T-helper 9 cell (primary cell): ENCODE data around the gene SH3BP2.

Source experiments
- DNase-seq: peaks from one replicate; pipeline ENCODE4 v3.0.0-alpha.2; 2020

Gene SH3BP2

GRCh38 chr4:2805712-2806389 lies 13.0 kb downstream of the SH3BP2 start:
- no peak for DNase-seq

GRCh38 chr4:2806390-2807355 lies 13.8 kb downstream of the SH3BP2 start:
- DNase-seq: no peak

GRCh38 chr4:2807571-2807970 lies 14.7 kb downstream of the SH3BP2 start:
- DNase-seq: no peak

GRCh38 chr4:2808001-2808400 lies 15.1 kb downstream of the SH3BP2 start:
- DNase-seq: no peak

GRCh38 chr4:2809610-2810180 lies 16.8 kb downstream of the SH3BP2 start:
- no peak for DNase-seq

DNA sequence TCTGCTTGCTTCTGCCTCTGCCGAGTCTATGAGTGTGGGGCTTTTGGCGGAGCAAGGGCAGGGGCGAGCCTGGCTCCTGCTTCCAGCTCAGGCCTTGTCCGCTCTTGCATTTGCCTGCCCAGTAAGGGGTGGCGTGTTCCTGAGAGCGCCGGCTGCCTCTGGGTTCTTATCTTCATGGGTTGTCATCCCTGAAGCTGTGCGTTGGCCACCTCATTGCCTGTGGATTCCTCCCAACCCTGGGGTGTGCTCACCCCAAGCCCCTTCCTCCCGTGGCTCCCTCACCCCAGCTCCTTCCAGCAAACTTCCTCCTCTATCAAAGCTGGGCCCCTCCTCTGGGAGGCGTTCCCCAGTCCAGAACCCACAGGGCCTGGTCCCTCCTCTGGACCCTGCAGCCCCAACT lies 17.5 kb downstream of the SH3BP2 start:
- no peak for DNase-seq

- peak; percentile 49 for DNase-seq
These were observed 19.1 kb downstream of the SH3BP2 start for GRCh38 chr4:2811830-2812611.

- no peak for DNase-seq
These were observed 19.9 kb downstream of the SH3BP2 start for GRCh38 chr4:2812612-2813354.

DNA sequence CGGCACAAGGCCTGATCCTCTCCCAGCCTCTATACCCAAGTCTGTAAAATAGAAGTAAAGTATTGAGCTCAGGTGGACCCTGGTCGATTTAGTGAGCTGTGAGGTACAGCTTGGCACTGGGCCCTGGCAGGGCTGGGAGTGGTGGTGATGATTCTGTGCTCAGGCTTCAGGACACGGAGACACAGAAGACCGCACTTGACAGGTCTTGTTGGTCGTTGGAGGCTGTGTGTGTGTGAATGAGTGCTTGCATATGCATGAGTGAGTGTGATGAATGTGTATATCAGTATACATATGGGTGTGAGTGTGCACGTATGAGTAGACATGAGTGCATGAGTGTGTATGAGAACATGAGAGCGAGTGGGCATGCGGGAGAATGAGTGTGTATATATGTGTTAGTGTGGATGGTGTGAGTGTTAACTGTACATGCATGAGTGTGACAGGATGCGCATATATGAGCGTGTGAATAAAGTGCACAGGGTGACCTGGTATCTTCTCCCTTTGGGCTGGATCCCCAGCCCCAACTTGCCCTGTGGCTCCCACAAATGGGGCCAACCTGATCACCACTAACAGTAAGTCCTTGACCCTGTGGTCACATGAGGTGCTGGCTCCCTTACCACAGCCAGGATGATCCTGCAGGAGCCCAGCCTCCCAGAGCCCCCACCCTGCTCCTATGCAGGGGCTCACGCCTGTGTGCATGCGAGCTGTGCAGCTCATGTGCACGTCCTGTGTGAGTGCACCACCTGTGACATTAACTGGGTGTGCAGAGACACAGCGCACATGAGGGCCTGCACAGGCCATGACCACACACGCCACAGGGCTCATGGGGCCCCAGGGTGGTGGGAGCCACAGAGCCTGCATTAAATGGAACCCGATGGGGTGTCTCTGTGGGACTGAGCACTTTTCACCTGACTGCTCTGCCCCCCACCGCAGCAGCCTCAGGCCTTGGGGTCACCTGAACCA lies 20.8 kb downstream of the SH3BP2 start:
- no peak for DNase-seq

GRCh38 chr4:2814627-2815270 lies 21.9 kb downstream of the SH3BP2 start:
- no peak for DNase-seq

DNA sequence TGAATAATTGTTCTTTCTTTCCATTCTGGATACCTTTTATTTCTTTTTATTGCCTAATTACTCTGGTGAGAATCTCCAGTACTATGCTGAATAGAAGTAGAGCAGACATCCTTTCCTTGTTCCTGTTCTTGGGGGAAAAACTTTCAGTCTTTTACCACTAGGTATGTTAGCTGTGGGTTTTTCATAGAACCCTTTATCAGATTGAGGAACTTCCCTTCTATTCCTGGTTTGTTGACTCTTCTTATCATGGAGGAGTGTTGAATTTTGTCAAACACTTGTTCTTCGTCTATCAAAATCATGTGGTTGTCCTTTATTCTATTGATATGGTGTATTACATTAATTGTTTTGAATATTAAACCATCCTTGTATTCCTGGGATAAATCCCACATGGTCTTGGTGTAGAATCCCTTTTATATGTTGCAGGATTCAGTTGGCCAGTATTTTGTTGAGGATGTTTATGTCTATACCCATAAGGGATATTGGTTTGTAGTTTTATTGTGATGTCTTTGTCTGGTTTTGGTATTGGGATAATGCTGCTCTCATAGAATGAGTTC lies 23.6 kb downstream of the SH3BP2 start:
- DNase-seq: no peak

- DNase-seq: no peak
These were observed 24.3 kb downstream of the SH3BP2 start for GRCh38 chr4:2817137-2817536.

DNA sequence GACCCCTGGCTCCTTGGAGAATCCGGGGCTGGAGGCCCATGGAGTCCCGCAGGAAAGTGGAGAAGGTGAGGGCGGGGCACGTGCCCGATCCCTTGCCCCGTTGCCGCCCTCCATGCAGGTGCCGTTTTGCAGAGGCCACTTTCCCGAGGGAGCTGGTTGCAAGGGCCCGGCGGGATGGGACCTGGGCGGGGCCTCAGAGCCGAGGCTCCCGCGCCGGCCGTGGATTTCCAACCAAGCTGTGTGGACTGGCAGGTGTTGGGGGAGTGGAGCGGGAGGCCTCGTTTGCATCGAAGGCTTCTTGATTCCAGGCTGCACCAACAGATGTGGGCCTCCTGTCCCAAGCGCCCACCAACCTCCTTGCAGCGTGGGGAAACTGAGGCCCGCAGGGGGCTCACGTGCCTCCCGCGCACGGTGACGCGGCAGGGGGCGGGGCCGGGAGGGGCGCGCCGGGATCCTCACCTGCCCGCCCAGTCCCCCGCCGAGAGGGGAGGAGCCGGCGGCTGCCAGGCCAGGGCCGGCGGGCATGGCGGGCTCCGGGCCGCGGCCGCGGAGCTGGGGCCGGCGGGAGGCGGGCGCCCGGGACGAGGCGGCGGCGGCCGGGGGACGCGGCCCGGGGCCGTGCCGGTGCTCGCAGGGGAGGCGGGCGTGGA lies 24.9 kb downstream of the SH3BP2 start:
- DNase-seq: no peak

DNA sequence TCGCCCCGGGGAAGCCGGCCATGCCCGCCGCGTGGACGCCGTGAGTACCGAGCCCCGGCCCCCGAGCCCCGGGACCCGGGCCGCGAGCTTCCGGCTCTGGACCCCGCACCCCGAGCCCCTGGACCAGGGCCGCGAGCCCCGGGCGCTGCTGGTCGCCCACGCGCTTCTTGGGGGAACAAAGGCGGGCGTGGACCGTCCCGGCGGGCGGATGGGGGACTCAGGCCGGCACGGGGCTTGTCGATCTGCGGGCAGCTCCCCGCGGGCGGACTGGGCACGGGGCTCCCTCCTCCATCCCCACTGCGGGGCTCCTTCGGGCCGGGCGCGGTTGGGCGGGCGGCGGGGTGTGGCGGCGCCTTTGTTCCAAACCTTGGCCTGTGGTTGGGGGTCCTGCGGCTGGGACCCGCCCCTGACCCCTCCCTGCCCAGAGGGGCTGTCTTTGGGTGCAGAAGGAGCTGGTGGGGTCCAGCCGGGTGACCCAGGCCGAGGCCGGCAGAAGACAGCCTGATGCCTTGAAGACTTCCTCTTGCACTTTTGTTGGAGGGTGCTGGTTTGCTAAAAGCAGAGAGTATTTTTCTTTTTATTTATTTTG lies 25.6 kb downstream of the SH3BP2 start:
- DNase-seq: no peak

GRCh38 chr4:2819244-2820215 lies 26.6 kb downstream of the SH3BP2 start:
- no peak for DNase-seq

DNA sequence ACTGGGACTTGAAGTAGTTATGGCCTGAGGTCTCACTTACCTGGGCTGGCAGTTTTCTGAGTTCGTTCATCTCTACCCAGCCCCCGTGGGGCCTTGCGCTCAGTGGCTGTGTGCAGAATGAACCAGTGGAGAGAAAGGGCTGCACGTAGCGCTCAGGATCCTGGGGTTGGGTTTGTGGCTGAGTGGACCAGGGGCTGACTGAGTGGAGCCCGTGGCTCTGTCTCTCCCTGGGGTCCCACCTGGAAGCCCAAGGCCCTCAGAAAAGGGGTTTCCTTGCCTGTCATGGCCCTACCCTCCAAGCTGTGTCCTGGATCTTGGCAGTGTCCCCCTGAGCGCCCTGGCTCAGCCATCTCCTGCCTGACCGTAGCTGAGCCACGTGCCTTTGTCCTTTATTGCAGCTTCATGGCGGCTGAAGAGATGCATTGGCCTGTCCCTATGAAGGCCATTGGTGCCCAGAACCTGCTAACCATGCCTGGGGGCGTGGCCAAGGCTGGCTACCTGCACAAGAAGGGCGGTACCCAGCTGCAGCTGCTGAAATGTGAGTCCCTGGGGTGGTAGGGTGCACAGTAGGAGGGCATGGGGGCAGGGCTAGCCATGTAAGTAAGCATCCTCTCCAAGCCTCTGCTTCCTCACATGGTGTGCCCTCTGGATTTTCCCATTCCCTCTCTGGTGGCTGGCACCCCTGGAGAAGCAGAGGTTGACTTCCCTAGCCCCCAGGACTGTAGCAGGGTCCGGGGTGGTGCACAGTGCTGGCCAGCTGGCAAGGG lies 27.5 kb downstream of the SH3BP2 start:
- DNase-seq: no peak
